Skin epidermis (tissue), 12 donors: ENCODE results near the gene FOXP1.

ENCODE experiments used
- H3K27ac ChIP-seq, 21 experiments: fragments of 200-600 bp; sonication (generic) in 11 of 21; one replicate each; pipeline ENCODE4 v1.5.0; 2020; ENCODE audit warnings: mild to moderate bottlenecking in 3 of 21, inconsistent platforms in 2 of 21, moderate library complexity in 2 of 21
- H3K4me3 ChIP-seq, 7 experiments: fragments of 200-600 bp; sonication (generic) in 2 of 7; one replicate each; pipeline ENCODE4 v1.5.0; 2020; ENCODE audit warnings: inconsistent platforms in 2 of 7, mild to moderate bottlenecking in 2 of 7, moderate library complexity in 1 of 7

Gene FOXP1

DNA sequence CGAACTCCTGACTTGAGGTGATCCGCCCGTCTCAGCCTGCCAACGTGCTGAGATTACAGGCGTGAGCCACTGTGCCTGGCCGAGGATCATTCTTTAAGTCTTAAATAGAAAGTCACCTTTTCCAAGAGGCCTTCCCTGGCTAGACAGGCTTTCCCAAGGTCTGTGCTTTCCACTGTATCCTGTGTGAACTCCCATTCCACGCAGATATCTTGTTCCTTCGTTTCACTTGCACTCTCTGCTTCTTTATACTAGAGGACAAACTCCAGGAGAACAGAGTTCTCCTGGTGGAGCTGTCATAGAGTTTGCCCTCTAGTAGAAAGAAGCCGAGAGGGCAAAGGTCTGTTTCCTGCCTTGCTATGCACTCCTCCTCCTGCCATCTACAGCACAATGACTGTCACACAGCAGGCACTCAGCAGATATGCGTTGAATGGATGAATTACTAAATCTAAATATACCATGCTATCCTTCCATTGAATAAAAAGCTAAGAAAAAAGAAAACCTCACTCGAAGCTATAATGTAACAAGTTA lies 211.2 kb downstream of the FOXP1 start:
- H3K4me3 ChIP-seq = no peak overlapping the region
- H3K27ac ChIP-seq = no peak overlapping the region

DNA sequence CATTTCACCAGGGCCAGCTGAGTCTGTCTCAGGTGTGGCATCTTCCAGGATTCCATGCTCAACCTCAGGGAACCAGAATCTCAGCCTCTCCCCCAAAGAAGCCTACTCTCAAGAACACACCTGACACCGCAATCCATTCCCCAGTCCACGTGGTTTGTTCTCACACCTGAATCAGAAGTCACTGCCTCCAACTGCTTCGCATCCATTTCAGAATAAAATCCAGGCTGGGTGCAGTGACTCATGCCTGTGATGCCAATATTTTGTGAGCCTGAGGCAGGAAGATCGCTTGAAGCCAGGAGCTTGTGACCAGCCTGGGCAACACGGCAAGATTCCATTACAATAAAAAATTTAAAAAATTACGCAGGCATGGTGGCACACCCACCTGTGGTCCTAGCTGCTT lies 212.2 kb downstream of the FOXP1 start:
- Histone ChIP-seq H3K4me3 (no peak overlapping the region), H3K27ac (no peak overlapping the region)

DNA sequence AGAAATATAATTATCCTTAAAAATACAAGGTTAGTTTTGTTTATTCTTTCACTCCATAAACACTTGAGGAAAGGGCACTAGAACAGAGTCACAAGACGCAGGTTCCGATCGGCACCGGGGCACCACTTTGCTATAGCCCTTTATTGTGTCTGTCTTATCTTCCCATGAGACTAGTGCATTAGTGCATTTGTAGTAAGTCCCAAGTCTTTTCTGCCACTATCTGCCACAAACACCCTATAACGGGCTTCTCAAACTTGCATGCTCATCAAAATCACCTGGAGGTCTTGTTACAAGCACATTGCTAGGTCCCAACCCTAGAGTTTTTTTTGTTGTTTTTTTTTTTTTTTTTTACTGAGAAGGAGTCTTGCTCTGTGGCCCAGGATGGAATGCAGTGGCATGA lies 213.1 kb downstream of the FOXP1 start:
- H3K4me3 ChIP-seq = no peak overlapping the region

DNA sequence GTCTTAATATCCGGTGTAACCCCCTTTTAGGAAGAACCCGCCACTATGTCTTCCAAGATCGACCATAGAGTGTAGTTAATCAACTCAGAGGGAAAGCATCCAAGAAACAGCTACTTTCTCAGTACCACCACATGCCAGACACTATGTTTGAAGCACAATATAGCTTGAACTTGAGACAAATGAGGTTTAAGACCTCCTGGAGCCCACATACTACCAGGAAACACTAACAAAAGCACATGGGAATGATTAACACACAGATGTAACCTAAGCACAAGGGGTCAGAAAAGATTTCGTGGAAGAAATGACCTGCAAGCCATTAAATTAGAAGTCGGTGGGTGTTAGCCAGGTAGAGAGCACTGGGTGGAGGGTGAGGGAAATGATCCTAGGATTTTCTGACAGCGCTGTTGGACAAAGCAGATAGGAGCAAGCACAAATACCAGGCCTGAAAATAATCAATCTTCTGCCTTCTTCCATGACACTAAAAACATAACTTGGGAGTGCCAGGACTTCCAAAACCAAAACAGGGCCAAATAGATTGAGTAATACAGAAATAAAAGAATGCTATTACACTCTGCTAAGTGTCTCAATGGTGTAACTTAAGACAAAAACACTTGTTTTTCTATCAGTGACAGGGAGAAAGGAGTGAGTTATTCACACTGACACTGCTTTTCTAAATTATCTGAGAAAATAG lies 213.7 kb downstream of the FOXP1 start:
- no peak overlapping the region for H3K4me3 ChIP-seq
- no peak overlapping the region for H3K27ac ChIP-seq

More for the DNA sequence above, 213.1 kb downstream of the FOXP1 start:
- no peak overlapping the region for H3K27ac ChIP-seq

DNA sequence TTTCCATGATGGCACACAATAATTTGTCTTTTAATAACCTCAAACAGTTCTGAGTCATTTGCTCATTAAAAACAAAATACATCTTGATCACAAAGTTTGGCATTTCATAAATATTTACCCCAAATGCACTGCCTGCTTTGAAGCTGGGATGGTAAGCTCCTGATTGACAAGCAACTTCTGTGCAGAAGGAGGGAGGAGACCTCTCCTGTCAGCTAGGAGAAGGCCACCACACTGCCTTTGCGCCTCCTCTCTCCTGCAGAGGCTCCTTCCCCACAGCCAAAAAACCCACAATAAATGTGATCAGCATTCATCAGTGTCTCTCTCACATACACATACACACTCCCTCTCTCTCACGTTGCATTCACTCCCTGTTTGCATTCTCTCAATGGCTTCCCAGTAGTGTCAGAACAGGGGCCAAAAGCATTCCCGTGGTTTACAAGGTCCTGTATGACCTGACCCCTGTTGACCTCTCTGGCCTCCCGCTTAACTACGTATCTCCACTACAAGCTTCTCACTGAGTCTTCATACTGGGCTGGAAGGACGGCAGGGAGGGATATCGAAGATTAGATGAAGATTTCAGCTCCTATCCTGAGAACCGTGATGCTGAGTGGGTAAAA lies 216.4 kb downstream of the FOXP1 start:
- no peak overlapping the region for H3K4me3 ChIP-seq
- H3K27ac ChIP-seq = no peak overlapping the region

DNA sequence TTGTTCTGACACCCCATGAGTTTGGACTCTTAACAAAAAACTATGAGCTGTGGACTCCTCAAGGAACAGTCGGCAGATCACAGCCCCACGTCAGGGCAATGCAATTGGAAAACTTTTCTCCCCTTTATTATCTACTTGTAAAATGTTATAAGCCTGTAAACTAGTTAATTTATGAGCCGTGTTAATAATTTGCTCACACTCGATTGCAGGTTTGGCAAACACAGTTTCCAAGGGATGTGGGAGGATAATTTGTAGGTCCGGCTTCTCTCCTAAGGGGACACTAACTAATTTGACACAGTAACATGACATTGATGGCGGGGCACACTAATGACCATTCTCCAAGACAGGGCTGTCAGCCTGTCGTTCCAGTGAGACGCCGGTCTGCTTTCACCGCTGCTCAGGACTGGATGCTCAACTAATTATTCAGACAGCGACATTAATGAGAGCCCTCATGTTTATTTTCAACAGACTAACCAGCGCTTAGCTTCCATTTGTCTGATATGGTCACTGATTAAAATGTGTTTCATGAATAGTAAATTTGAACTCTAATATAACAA lies 222.1 kb downstream of the FOXP1 start:
- Histone ChIP-seq H3K27ac (peak overlapping the region in 2 of 21 experiments; percentile 24 to 47), H3K4me3 (no peak overlapping the region)

DNA sequence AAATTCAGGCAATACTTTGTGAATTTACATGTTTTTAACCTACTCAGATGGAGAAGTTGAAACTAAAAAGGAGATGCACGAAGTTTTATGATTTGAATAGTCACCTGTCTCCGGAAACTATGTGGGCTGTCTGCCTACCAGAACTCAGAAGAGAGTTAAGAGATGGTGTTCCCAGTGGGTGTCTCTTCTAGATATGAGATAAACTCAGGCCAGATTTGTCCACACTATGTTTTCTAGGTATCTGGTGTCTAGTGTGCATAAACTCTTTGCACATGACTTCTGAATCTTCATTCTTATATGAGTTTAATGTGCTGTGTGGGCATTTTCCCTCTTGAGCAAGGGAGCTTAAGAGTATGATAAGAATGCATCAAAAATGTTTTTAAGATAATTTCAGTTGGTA lies 222.8 kb downstream of the FOXP1 start:
- H3K27ac ChIP-seq = peak overlapping the region in 2 of 21 experiments; percentile 33 to 47
- no peak overlapping the region for H3K4me3 ChIP-seq

DNA sequence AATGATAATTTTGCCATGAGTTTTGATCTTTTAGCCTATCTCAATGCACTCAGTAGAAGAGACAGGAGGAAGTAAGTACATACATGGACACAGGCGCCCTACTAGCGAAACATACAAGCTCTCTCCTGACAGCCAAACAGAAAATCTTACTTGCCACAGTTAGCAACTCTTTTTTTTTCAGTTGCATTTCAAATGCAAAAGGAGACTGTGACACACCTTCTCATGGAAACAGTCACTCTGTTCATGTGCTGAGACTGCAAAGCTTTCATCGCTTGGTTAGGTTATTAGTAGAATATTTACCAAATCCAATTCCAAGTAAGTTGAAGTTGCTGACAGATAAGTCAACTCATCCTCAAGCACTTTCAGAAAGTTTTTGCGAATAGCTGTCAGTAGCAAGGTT lies 223.3 kb downstream of the FOXP1 start:
- Histone ChIP-seq H3K27ac (peak overlapping the region in 3 of 21 experiments; percentile 33 to 61 (median 37)), H3K4me3 (no peak overlapping the region)

DNA sequence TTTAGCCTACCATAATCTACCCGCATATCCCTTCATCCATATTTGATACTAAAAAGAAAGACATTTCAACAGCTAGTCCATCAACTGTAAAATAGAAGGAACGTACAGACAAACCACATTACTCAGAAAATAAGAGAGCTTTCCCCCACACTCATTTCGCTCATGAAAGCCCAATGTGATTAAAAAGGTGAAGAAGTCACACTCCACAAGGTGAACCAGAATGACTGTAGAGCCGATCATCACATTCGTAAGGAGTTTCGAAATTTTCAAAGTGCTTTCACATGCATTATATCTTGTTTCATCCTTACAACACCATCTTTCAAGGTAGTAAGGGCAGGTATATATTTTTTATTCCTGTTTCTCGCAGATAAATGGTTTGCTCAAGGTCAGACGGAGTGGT lies 225.3 kb downstream of the FOXP1 start:
- no peak overlapping the region for H3K4me3 ChIP-seq
- peak overlapping the region in 1 of 21 experiments; percentile 61 for H3K27ac ChIP-seq

DNA sequence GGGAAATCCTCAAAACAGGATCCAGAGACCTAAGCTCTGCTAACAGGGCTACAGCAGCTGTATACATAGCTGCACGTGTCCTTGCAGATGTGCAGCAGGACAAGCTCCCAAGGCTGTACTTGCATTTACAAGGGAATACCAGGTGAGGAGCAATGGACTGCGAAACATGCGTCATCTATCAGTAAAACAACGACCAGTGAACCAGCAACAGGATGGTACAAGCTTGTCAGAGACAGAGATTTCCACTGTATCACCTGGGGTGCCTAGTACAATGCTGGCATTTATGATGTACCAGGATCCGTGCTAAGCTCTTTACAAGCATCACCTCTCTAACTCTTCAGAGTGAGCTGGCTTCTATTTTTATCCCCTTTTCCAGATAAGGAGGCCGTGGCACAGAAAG lies 227.3 kb downstream of the FOXP1 start:
- no peak overlapping the region for H3K4me3 ChIP-seq
- H3K27ac ChIP-seq = no peak overlapping the region

DNA sequence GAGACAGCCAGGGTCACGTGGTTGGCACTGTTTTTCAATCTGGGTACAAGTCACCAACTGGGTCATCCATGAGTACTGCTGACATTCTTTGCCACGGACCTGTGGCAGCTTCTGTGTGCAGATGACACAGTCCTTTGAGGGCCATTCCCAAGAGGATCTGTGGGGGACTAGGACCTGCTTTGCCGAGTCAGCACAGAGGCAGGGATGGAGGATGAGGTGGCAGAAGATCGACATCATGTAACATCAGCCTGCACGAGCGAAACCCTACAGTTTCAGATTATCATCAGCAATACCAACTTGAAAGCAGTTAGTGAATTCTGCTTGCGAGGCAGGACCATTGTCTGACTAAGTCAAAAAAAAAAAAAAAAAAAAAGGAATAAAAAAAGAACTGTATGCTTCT lies 227.7 kb downstream of the FOXP1 start:
- H3K4me3 ChIP-seq = no peak overlapping the region
- no peak overlapping the region for H3K27ac ChIP-seq

DNA sequence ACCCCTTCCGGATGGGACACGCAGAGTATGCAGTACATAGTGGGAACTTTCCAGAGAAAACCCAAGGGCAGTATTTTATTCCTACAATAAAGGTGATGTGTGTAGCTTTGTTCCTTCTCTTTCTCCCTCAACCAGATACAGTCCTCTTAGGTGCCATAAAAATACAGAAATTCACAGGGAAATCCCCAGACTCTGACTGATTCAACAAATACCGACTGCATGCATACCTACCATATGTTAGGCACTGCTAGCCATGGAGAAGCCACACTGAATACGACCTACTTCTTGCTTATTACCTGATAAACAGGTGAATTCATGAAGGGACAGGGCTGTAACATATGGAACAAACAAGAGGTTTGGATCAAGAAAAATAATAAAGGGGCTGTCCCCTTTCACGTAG lies 228.5 kb downstream of the FOXP1 start:
- no peak overlapping the region for H3K27ac ChIP-seq
- H3K4me3 ChIP-seq = no peak overlapping the region

DNA sequence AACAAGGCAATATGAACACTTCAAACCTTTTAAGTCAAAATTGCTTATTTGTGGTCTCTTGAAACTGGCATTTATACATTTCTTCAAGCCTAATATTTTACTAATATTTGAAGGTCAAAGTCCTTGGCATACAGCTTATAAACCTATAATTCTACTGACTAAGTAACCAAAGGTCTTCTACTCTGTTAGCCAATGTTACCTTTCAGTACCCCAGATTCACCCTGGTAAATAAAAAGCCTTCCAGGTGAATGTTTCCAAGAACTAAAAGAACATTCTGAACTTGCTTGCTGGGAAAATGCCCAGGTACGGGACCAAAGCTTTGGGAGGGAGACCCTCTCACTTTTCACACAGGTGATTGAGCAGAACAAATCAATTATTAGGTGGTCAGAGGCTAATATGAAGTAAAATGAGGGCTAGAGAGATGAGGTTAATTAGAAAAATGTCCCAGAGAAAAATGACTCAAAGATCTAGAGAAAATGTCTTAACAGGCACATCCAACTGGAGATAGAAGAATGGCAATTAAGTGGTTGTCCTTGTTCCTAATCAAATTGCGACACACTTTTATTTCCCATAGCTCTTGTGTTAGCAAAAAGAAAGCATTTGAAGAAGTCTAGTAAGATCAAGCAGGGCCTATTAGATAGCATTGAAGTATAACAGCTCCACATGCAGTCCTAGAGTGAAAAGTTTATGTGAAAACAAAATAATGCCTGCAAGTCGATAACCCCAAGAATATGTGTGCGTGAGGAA lies 232.0 kb downstream of the FOXP1 start:
- Histone ChIP-seq H3K27ac (no peak overlapping the region), H3K4me3 (no peak overlapping the region)

DNA sequence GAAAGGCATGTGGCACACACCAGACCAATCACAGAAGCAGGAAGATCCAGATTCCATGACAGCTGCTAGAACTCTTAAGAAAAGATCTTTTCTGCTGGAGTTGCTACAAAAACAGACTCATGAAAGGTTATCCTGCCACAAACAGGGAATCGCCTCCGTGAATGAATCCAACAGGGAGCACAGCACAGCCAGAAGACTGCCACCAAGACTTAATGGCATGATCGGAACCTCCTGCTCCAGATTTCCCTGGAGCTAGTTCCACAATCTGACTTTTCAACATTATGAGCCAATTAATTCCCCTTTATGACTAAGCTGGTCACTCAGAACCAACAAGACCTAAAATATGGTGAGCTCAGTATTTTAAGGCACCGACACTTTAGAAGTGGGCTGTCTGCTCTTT lies 232.5 kb downstream of the FOXP1 start:
- Histone ChIP-seq H3K4me3 (no peak overlapping the region), H3K27ac (no peak overlapping the region)

DNA sequence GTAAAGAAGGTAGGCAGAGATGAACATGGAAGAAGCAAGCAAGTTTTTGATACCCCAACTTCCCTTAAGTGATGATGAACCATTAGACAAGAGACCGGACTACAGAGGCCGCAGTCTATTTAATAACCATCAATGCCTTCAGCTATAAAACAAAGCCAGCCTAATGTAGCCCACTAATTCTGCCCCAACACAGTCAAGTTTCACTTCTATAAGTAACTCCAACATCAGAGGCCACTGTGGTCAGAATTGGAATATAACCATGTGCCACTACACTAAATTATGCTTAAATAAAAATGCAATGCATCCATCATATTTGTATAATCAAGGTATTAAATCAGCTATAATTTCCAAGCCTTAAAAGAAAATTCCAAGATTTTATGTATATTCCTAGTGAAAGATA lies 234.7 kb downstream of the FOXP1 start:
- Histone ChIP-seq H3K4me3 (no peak overlapping the region), H3K27ac (no peak overlapping the region)

DNA sequence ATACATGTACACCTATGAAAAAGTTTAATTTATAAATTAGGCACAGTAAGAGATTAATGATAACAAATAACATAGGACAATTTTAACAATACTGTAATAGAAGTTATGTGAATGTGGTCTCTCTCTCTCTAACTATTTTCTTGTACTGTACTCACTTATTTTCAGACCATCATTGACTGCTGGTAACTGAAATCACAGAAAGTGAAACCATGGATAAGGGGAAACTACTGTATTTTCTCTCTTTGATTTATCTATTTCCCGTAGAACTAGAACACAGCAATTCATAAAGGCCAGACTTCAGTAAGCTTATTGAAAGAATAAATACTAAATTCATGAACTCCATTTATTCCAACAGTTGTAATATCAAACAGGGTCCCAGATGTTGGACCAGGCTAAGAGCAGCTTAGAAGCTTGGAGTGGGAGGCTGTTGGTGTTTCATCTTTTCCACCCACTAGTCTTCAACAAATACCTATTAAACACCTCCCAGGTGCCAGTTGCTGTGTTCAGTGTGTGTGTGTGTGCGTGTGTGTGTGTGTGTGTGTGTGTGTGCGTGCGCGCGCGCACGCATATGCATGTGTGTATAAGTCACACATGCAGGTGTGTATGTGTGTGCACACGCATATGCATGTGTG lies 235.4 kb downstream of the FOXP1 start:
- no peak overlapping the region for H3K27ac ChIP-seq

DNA sequence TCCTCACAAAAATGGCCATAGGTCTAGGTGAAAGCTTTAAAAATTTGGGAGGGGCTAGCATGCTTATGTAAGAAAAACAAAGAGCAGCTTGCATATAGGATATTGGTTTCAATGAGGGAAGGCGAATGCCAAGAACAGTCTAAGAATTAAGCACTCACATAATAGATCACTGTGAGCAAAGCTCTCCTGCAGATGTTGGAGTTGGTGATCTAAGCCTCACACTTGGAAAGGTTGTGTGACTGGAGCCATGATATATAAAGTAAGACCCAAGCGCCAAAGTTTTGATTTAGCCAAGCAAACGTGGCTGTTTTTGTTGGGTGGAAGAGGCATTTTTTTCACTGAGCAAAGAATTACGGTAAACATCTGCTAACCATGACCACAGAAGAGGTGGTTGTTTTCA lies 237.5 kb downstream of the FOXP1 start:
- Histone ChIP-seq H3K4me3 (no peak overlapping the region), H3K27ac (no peak overlapping the region)

More for the DNA sequence above, 235.4 kb downstream of the FOXP1 start:
- H3K4me3 ChIP-seq = no peak overlapping the region

DNA sequence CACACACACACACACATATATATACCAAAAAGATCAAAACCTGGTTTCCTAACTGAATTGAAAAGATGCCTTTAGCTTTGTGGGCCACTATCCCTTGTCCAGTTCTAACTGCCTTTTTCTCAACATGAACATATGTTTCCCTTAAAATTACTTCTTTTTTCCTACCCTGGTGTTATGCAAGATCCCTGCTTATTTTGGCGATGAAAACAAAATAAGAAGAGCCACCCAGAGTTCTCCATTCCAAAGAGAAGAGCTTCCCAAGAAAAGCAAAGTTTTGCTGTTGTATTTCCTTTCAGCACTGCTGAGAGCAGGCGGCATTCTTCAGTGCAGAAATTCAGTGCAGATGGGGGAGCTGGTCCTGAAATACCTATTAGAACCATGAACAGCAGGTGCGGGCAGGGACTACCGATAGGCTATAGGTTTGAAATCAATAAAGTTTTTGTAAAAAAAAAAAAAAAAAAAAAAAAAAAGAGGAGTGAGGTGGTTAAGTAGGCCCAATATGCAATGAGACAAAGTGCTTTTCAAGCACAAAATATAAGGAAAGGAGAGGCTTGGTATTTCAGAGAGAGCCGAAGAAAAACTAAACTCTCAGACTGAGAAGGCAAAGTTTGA lies 238.0 kb downstream of the FOXP1 start:
- Histone ChIP-seq H3K4me3 (no peak overlapping the region), H3K27ac (no peak overlapping the region)

DNA sequence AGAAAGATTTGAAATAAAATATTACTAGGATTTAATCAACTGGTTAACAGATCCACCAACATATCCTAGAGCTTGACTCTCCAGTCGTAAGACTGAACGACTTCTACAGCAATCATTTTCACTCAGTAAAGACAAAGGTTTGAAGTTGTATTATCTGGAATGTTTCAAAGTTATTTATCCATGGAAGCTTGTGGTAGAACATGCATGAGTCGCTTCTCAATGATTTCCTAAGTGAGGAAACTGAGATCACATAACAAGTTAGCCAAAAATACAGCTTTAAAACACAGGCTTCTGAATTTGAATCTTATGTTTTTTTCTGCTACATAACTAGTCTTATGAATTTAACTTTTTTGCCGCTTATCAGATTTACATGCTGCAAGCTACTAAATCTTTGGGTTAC lies 241.8 kb downstream of the FOXP1 start:
- no peak overlapping the region for H3K4me3 ChIP-seq
- H3K27ac ChIP-seq = no peak overlapping the region

DNA sequence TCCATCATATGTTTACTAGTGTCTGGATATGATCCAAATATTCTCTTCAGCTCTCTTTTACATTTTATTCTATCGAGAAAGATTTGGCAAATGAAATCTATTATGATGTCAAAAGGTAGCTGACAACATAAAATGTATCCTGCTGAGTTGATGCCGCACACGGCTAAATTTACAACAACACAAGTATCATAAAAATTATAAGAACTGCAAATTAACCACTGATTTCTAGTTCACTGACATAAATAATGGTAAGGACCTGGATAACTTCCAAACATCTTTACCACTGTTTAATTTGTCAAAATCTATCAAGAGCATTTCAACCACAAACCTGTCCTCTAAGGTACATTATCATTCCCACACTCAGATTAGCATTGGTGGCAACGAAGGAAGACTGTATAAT lies 244.5 kb downstream of the FOXP1 start:
- Histone ChIP-seq H3K27ac (no peak overlapping the region), H3K4me3 (no peak overlapping the region)
